Measurements from ENCODE around the gene NUBPL.
"Not testable (repeated sequence)": the region's sequence is repeated elsewhere in the genome, so short reads cannot be mapped to it uniquely, and the experiment has no call there.

The NUBPL gene

DNA sequence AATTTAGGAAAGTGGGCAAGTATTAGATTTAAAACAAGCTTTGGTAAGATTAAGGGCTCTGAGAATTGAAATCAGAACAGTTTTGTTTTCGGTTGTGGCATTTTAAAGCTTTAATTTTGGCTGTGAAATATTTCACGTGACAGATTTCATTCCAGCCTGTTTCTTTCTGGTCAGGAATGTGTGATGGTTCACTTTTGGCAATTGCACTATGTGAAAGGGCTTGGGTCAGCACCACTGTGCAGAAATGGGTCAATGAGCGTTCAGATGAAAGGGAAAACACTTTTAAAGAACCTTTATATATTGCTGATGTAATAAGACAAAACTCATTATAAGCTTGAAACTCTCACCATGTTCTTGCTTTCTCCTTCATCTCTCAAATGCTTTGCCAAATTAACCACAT is 17.1 kb downstream of the NUBPL start:
- DNase-seq (ENCODE audit: low read depth, low spot score), result no peak

DNA sequence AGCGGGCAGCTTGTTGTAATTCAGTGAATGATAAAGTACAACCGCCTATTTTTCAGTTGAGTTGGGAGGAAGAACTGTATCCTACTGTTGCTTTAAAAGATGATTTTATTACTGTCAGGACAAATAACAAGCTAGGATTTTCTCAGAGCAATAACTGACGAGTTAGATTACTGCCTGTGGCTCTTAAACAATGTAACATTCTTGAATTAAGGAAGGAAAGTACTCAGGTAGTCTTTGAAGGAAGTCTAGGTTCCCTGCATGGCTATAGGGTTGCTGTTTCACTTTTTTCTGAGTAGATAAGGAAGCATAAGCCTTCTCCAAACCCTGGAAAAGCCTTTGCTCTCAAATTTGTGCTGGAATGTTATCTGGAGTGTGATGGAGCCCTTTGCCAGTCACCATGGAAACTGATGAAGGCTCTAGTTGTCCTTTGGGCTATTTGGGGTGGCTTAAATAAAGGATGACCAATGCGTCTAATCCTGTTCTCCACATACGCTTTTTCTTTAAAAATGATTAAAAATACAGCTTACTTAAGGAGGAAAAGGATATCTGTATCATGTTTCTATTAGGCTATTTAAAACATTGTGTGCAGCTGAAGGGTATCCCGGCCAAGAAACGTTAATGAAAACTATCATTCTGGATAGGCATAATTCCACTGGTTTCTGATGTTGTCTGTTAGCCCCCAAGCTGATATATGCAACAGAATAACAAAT is 17.7 kb downstream of the NUBPL start:
- no peak for DNase-seq (ENCODE audit: low read depth, low spot score)

- no peak for DNase-seq (ENCODE audit: low read depth, low spot score)
Measured at GRCh38 chr14:31580234-31580633, 19.0 kb downstream of the NUBPL start.

- DNase-seq (ENCODE audit: low read depth, low spot score), result no peak
Measured at GRCh38 chr14:31582286-31582691, 21.1 kb downstream of the NUBPL start.

- DNase-seq (ENCODE audit: low read depth, low spot score), result no peak
Measured at GRCh38 chr14:31582836-31583452, 21.7 kb downstream of the NUBPL start.

DNA sequence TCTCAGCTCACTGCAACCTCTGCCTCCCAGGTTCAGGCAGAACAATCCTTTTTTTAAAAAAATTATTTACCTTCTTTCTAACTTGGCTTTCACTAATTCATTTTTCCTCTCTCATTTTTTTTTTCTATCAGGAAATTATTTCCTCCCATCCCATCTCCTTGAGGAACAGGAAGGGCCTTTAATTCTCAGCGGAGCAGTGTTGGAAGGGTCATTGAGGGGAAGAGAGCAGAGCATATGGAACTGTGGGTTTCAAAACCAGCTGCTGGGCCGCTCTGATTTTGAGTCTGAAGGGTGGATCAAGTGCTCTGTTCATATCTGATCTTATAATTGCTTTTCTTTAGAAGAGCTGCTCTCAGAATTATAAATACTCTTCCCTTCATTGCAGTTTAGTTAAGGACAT is 29.0 kb downstream of the NUBPL start:
- no peak for DNase-seq (ENCODE audit: low read depth, low spot score)

DNA sequence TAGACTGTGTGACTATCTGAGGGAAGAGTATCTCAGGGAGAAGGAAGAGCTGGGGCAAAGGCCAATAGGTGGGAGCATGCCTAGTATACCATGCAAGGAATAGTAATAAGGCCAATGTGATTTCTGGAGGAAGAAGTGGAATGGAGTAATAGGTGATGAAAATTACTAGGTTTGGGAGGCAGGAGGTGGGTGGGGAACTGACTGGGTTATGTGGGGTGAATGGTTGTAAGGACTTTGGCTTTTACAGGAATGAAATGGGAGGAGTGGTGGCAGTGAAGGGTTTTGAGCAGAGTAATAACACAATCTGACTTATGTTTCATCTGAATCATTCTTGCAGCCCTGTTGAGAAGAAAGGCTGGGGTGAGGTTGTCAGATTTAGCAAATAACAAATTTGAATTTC is 30.9 kb downstream of the NUBPL start:
- DNase-seq (ENCODE audit: low read depth, low spot score), result no peak

DNA sequence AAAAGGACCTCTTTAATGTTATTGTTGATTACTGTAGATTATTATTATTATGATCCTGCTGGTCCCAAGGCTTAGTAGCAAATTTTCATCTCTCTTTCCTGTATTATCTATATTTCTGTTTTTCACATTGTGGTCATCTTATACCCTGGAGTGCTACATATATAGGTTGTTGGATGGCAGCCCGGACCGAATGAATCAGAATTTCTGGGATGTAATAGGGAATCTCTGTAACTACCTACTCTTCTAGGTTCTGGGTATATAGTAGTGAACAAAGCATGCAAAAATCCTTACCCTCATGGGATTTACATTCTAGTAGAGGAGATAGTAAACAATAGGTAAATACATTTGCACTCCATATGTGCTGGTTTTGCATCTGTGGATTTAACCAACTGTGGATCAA is 31.4 kb downstream of the NUBPL start:
- no peak for DNase-seq (ENCODE audit: low read depth, low spot score)

GRCh38 chr14:31596342-31597095 is 35.3 kb downstream of the NUBPL start:
- DNase-seq (ENCODE audit: low read depth, low spot score), result no peak

- DNase-seq (ENCODE audit: low read depth, low spot score), result no peak
Measured at GRCh38 chr14:31605702-31606101, 44.5 kb downstream of the NUBPL start.

GRCh38 chr14:31611778-31612433 is 50.7 kb downstream of the NUBPL start:
- DNase-seq (ENCODE audit: low read depth, low spot score), result no peak

GRCh38 chr14:31613188-31613587 is 52.0 kb downstream of the NUBPL start:
- DNase-seq (ENCODE audit: low read depth, low spot score), result no peak

- DNase-seq (ENCODE audit: low read depth, low spot score), result not testable (repeated sequence)
Measured at GRCh38 chr14:31618884-31619283, 57.7 kb downstream of the NUBPL start.

DNA sequence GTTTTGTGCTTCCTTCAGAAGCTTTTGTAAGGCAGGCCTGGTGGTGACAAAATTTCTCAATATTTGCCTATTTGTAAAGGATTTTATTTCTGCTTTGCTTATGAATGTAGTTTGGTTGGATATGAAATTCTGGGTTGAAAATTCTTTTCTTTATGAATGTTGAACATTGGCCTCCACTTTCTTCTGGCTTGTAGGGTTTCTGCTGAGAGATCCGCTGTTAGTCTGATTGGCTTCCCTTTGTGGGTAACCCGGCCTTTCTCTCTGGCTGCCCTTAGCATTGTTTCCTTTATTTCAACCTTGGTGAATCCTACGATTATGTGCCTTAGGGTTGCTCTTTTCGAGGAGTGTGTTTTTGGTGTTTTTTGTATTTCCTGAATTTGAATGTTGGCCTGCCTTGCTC is 58.2 kb downstream of the NUBPL start:
- no peak for DNase-seq (ENCODE audit: low read depth, low spot score)

GRCh38 chr14:31620898-31621297 is 59.7 kb downstream of the NUBPL start:
- not testable (repeated sequence) for DNase-seq (ENCODE audit: low read depth, low spot score)

- no peak for DNase-seq (ENCODE audit: low read depth, low spot score)
Measured at GRCh38 chr14:31622060-31622459, 60.9 kb downstream of the NUBPL start.

- not testable (repeated sequence) for DNase-seq (ENCODE audit: low read depth, low spot score)
Measured at GRCh38 chr14:31652900-31653299, 91.7 kb downstream of the NUBPL start.

DNA sequence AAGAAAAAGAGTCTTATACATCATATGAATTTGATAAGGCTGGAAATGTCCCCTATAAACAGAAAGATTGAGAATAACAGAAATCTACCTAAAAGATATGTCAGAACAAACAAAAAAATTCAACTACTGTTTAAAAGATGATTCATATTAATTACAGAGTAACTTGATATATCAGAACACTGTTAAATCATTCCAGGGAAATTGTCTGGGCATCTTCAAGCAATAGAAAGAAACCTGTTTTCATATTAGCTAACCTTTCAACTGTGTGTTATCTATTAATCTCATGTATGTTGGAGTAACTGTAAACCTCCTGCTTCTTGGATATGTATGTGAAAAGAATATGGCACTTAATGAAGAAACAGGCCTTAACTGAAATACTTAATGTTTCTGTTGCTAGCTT is 96.7 kb downstream of the NUBPL start:
- no peak for DNase-seq (ENCODE audit: low read depth, low spot score)

- DNase-seq (ENCODE audit: low read depth, low spot score), result no peak
Measured at GRCh38 chr14:31659278-31659677, 98.1 kb downstream of the NUBPL start.

DNA sequence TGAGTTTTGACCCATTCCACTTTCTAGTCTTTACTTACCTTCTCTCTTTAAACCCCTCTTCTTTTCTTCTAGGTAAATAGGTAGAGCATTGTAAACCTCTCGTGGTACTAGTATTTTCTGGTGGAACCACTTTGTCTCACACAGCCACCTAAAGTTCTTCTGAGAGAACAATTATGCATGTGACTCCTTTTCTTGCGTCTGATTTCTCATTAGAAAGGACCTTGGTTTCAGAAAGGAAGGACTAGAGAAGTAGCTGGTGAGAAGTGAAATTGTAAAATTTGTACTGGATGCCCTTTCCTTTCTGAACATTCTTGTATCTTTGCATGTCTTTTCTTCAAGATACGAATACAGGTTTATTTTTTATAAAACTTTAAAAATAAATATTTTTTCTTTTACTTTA is 99.0 kb downstream of the NUBPL start:
- no peak for DNase-seq (ENCODE audit: low read depth, low spot score)

DNA sequence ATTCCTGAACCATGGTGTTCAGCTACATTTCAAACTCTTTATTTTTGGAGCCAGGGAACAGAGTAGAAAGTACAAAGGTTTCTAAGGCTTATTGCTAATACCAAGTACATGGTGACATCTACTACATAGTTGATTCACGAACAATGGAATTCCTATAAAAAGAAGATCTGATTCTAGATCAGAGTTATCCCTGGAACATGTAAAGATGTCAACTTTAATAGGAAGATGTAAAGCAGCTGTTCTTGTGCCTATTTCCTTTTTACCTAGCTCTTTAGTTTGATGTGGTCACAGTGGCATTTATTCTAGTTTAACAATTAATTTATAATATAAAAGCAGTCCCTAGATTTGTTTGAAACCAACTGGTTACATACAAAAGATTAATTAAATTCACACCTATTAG is 99.5 kb downstream of the NUBPL start:
- DNase-seq (ENCODE audit: low read depth, low spot score), result no peak

GRCh38 chr14:31668348-31668747 is 107.1 kb downstream of the NUBPL start:
- no peak for DNase-seq (ENCODE audit: low read depth, low spot score)

Data from activated naive CD8-positive, alpha-beta T cell treated with anti-CD3 and anti-CD28 coated beads, Interleukin-2, amount 50 U/mL, for 16 hours (primary cell).